A549 (cell line): ENCODE data around the gene PCID2. TPM values are rescaled to one million over a fixed set of nuclear protein-coding genes. Genes with fewer than 3 reads are reported as not detected.
"Not testable (repeated sequence)": the region's sequence is repeated elsewhere in the genome, so short reads cannot be mapped to it uniquely, and the experiment has no call there.

ENCODE experiments used
- ATAC-seq, 2 experiments: fragments of 200-7000 bp in 1 of 2; fragments of >200 bp in 1 of 2; cut with Nextera tagmentation in 1 of 2; cut with Tn5 transposase in 1 of 2; 3 replicates each; pipeline versions ENCODE4 v1.8.0 to v1.9.1; 2018 to 2020; ENCODE audit warnings: mild to moderate bottlenecking in 1 of 2, moderate library complexity in 1 of 2
- CTCF ChIA-PET: fragments of 300-600 bp; sonication (Branson Sonifier 250); formaldehyde crosslinking; extraction: SDS; loops from one replicate; lab custom pipeline; 2021; ENCODE audit warnings: antibody characterized with exemption, inconsistent platforms; lab: Yijun Ruan, JAX
- POLR2A ChIA-PET: fragments of 350-600 bp; formaldehyde crosslinking; extraction: SDS; loops from one replicate; lab custom pipeline; 2021; ENCODE audit warnings: antibody characterized with exemption, inconsistent platforms; lab: Yijun Ruan, JAX
- DNase-seq, 2 experiments: peaks; one replicate each; pipeline versions ENCODE4 v3.0.0 to v3.0.0-alpha.2; 2011 to 2016; ENCODE audit warnings: low read depth in 1 of 2, low spot score in 1 of 2
- FAIRE-seq: peaks from 2 replicates; lab custom pipeline; 2011; peaks lifted over from hg19 to GRCh38; lab: Jason Lieb, UNC
- H3K27ac ChIP-seq, 2 experiments: fragments of >200 bp; sonication (Bioruptor Twin); formaldehyde crosslinking; 3 replicates each; pipeline ENCODE4 v1.5.1; 2016 to 2017
- H3K4me1 ChIP-seq: fragments of >200 bp; sonication (Bioruptor Twin); formaldehyde crosslinking; 3 replicates; pipeline ENCODE4 v1.6.1; 2016
- H3K4me2 ChIP-seq: fragments of >200 bp; sonication (Bioruptor Twin); formaldehyde crosslinking; 3 replicates; pipeline ENCODE4 v1.6.1; 2016
- H3K4me3 ChIP-seq: fragments of >200 bp; sonication (Bioruptor Twin); formaldehyde crosslinking; 3 replicates; pipeline ENCODE4 v1.5.1; 2016
- H3K9me3 ChIP-seq: fragments of >200 bp; sonication (Bioruptor Twin); formaldehyde crosslinking; 3 replicates; pipeline ENCODE4 v1.6.1; 2016
- BCL3 ChIP-seq: fragments of >200 bp; sonication (Bioruptor Twin); formaldehyde crosslinking; IDR thresholded peaks from 3 replicates; pipeline ENCODE4 v1.6.1; 2016
- CHD4 ChIP-seq: fragments of 200-600 bp; sonication (generic); IDR thresholded peaks from 2 replicates; pipeline ENCODE4 v1.6.1; 2016; ENCODE audit warnings: antibody characterized with exemption, mild to moderate bottlenecking, borderline replicate concordance
- EHMT2 ChIP-seq: fragments of 200-600 bp; sonication (generic); IDR thresholded peaks from 2 replicates; pipeline ENCODE4 v1.6.1; 2016; ENCODE audit warnings: antibody characterized with exemption, low read depth, mild to moderate bottlenecking, moderate library complexity
- ESRRA ChIP-seq: fragments of 150-350 bp; IDR thresholded peaks from 2 replicates; pipeline ENCODE4 v1.6.1; 2014; ENCODE audit warnings: mild to moderate bottlenecking, low read length, borderline replicate concordance
- FOSL2 ChIP-seq, 2 experiments: fragments of 450-650 bp in 1 of 2; fragments of >200 bp in 1 of 2; sonication (Bioruptor Twin) in 1 of 2; formaldehyde crosslinking; IDR thresholded peaks; 2 replicates each; pipeline versions ENCODE4 v1.5.0 to v1.6.1; 2016 to 2020; ENCODE audit warnings: mild to moderate bottlenecking in 1 of 2, moderate library complexity in 1 of 2
- HEYL ChIP-seq: fragments of 250-450 bp; sonication (Bioruptor Pico); IDR thresholded peaks from 2 replicates; pipeline ENCODE4 v1.8.0; 2021; ENCODE audit warnings: mild to moderate bottlenecking, moderate library complexity
- HMGXB4 ChIP-seq: fragments of 250-450 bp; sonication (Bioruptor Pico); IDR thresholded peaks from 2 replicates; pipeline ENCODE4 v1.5.0; 2021; ENCODE audit warnings: mild to moderate bottlenecking, moderate library complexity, borderline replicate concordance
- HOXB13 ChIP-seq: fragments of 250-450 bp; sonication (Bioruptor Pico); IDR thresholded peaks from 2 replicates; pipeline ENCODE4 v1.5.0; 2020; ENCODE audit warnings: low read depth, mild to moderate bottlenecking, moderate library complexity
- JUN ChIP-seq, 2 experiments: fragments of >200 bp; sonication (Bioruptor Twin); formaldehyde crosslinking; IDR thresholded peaks; 2 replicates in 1 of 2; 3 replicates in 1 of 2; pipeline ENCODE4 v1.6.1; 2016 to 2017
- NFE2L2 ChIP-seq: fragments of 150-350 bp; conservative IDR thresholded peaks from 2 replicates; pipeline ENCODE4 v1.6.1; 2014; ENCODE audit warnings: low read length
- NR3C1 ChIP-seq: fragments of >200 bp; sonication (Bioruptor Twin); formaldehyde crosslinking; IDR thresholded peaks from 3 replicates; pipeline ENCODE4 v1.6.1; 2017
- POLR2AphosphoS2 ChIP-seq: conservative IDR thresholded peaks from 2 replicates; pipeline ENCODE4 v1.6.1; 2012; ENCODE audit warnings: low read length, improper control_type of control experiment, inconsistent platforms
- RAD21 ChIP-seq, 2 experiments: fragments of >200 bp in 1 of 2; sonication (Bioruptor Twin) in 1 of 2; formaldehyde crosslinking in 1 of 2; IDR thresholded peaks in 1 of 2; conservative IDR thresholded peaks in 1 of 2; 2 replicates in 1 of 2; 3 replicates in 1 of 2; pipeline ENCODE4 v1.6.1; 2012 to 2018; ENCODE audit warnings: inconsistent platforms in 1 of 2
- RARB ChIP-seq: fragments of 250-450 bp; sonication (Bioruptor Pico); IDR thresholded peaks from 2 replicates; pipeline ENCODE4 v1.8.0; 2021; ENCODE audit warnings: mild to moderate bottlenecking, moderate library complexity
- REST ChIP-seq: fragments of 200-600 bp; sonication (generic); IDR thresholded peaks from 2 replicates; pipeline ENCODE4 v1.6.1; 2016; ENCODE audit warnings: antibody characterized with exemption, mild to moderate bottlenecking, moderate library complexity
- RNF2 ChIP-seq: fragments of 200-600 bp; sonication (generic); IDR thresholded peaks from 2 replicates; pipeline ENCODE4 v1.6.1; 2016; ENCODE audit warnings: low read depth, mild to moderate bottlenecking, antibody characterized with exemption, moderate library complexity, borderline replicate concordance
- ZSCAN20 ChIP-seq: fragments of 250-450 bp; sonication (Bioruptor Pico); IDR thresholded peaks from 2 replicates; pipeline ENCODE4 v1.8.0; 2022; ENCODE audit warnings: mild to moderate bottlenecking, moderate library complexity
- WGBS: methylation state at CpG from one replicate; pipeline ENCODE4 v1.1.6; 2017; ENCODE audit errors: missing lambda C conversion rate; 5-methylcytosine and 5-hydroxymethylcytosine counted together
- polyA plus RNA-seq, 4 experiments: library from polyadenylated mRNA; depleted of rRNA in 3 of 4; stranded (reverse); fragments of >200 nt; fragmentation: RNase III in 1 of 4; extraction: RNeasy Plus Mini Kit Qiagen cat#74134 plus additional on column Dnase treatment in 1 of 4; gene quantifications; 2 replicates in 3 of 4; 3 replicates in 1 of 4; pipeline ENCODE4 v1.2.3, GENCODE V29; 2011 to 2017

PCID2 gene
- polyA plus RNA-seq, 2 of the 4 experiments (the other 2 are of a cell fraction) = 37.7 to 68.7 TPM

- H3K4me2 ChIP-seq = no peak overlapping the region
- ChIA-PET CTCF (no interaction called here), POLR2A (no interaction called here)
- FAIRE-seq (no peak), DNase-seq (no peak), ATAC-seq (no peak)
- no peaks in the 10 kb centered on the region for H3K4me1 ChIP-seq
- 92% methylated on average over 3 of the region's 6 CpGs for whole genome bisulfite sequencing
- no peaks in the 10 kb centered on the region for H3K9me3 ChIP-seq
- H3K4me3 ChIP-seq = no peak overlapping the region
- TF ChIP-seq FOSL2 (IDR thresholded peaks at IDR 0.05) = no peak
- no peak for TF ChIP-seq FOSL2 (CRISPR knock-in tag; IDR thresholded peaks at IDR 0.05)
- TF ChIP-seq EHMT2 = no peak
- no peak for TF ChIP-seq REST
- no peak overlapping the region for H3K27ac ChIP-seq
These were observed 35.4 kb upstream of the PCID2 start for GRCh38 chr13:113243847-113244246.

GRCh38 chr13:113241623-113242022 is 33.2 kb upstream of the PCID2 start:
- POLR2A ChIA-PET, FAIRE-seq, H3K9me3 ChIP-seq, H3K4me3 ChIP-seq, H3K4me1 ChIP-seq, DNase-seq, ATAC-seq, H3K4me2 ChIP-seq, H3K27ac ChIP-seq: not testable (repeated sequence)
- WGBS = 91% methylated on average over 7 of the region's 8 CpGs
- CTCF ChIA-PET = interaction anchor here (0.6 to 0.7 kb wide), 2 partner anchors 28 to 291 kb away, joined by 3 to 5 read pairs; no protein-coding TSS in a partner anchor

- TF ChIP-seq POLR2AphosphoS2 (no peak), ZSCAN20 (CRISPR knock-in tag) (no peak), RAD21 (conservative IDR thresholded peaks at IDR 0.05 in 1 of 2, IDR thresholded peaks at IDR 0.05 in 1 of 2) (no peak), HMGXB4 (no peak), NFE2L2 (no peak), HOXB13 (CRISPR knock-in tag) (no peak), HEYL (CRISPR knock-in tag) (no peak), JUN (IDR thresholded peaks at IDR 0.05) (no peak), RNF2 (no peak), RARB (CRISPR knock-in tag) (no peak), CHD4 (no peak), NR3C1 (no peak), BCL3 (no peak), EHMT2 (no peak), ESRRA (no peak)
- no peak for ATAC-seq
- FAIRE-seq = no peak
- Histone ChIP-seq H3K4me1 (no peaks in the 10 kb centered on the region), H3K27ac (no peak overlapping the region), H3K4me2 (no peak overlapping the region), H3K4me3 (no peak overlapping the region), H3K9me3 (no peaks in the 10 kb centered on the region)
- DNase-seq = no peak
- ChIA-PET CTCF (interaction anchor here (0.6 kb wide), 1 partner anchor 142 kb away, joined by 3 read pairs; no protein-coding TSS in a partner anchor), POLR2A (no interaction called here)
- 95% methylated on average over 4 of the region's 6 CpGs for WGBS
These were observed 31.5 kb upstream of the PCID2 start for GRCh38 chr13:113239986-113240385.
